Esophagus squamous epithelium (tissue), 5 donors: ENCODE measurements around the gene SLC25A47. TPM values are rescaled to one million over a fixed set of nuclear protein-coding genes. Genes with fewer than 3 reads are reported as not detected.

Experiments
- DNase-seq: peaks from one replicate; lab custom pipeline; 2025; lab: John Stamatoyannopoulos, UW
- H3K27ac ChIP-seq, 4 donors: fragments of 200-600 bp; sonication (generic); one replicate each; pipeline ENCODE4 v1.5.1; 2016 to 2019; ENCODE audit warnings: mild to moderate bottlenecking in 1 of 4
- H3K27me3 ChIP-seq, 4 donors: fragments of 200-600 bp; sonication (generic); 1 replicate in 3 of 4; 2 replicates in 1 of 4; pipeline versions ENCODE4 v1.5.1 to v1.6.0; 2017 to 2021; ENCODE audit warnings: antibody characterized with exemption in 1 of 4
- H3K36me3 ChIP-seq, 3 donors: fragments of 200-600 bp; sonication (generic); one replicate each; pipeline ENCODE4 v1.5.1; 2016 to 2019
- H3K4me1 ChIP-seq, 3 donors: fragments of 200-600 bp; sonication (generic); one replicate each; pipeline ENCODE4 v1.5.1; 2017 to 2019
- H3K4me3 ChIP-seq, 4 donors: fragments of 200-600 bp; sonication (generic); 1 replicate in 3 of 4; 2 replicates in 1 of 4; pipeline ENCODE4 v1.5.1; 2016 to 2019; ENCODE audit warnings: mild to moderate bottlenecking in 2 of 4, moderate library complexity in 1 of 4
- H3K9me3 ChIP-seq, 3 donors: fragments of 200-600 bp; sonication (generic); one replicate each; pipeline ENCODE4 v1.5.1; 2016 to 2019
- POLR2A ChIP-seq, 4 donors: fragments of 450-650 bp; IDR thresholded peaks; one replicate each; pipeline ENCODE4 v1.6.1; 2017; ENCODE audit warnings: antibody characterized with exemption in 4 of 4, mild to moderate bottlenecking in 4 of 4, moderate library complexity in 3 of 4
- WGBS, 2 donors: methylation state at CpG; one replicate each; pipeline ENCODE4 v1.1.5; 2018; 5-methylcytosine and 5-hydroxymethylcytosine counted together
- intact Hi-C: fragments of 100-400 bp; cut with DNase I; formaldehyde crosslinking; loops from one replicate; pipeline ENCODE4 v1.15.0; 2022
- total RNA-seq, 4 donors: library from RNA; depleted of rRNA; stranded (reverse); fragments of >200 nt; gene quantifications; one replicate each; pipeline ENCODE4 v1.1.0, GENCODE V29; 2016
- TF ChIP-seq, protein P1 (sequence below), 6 experiments: fragments of 450-650 bp in 4 of 6; fragments of 200-600 bp in 2 of 6; sonication (generic) in 2 of 6; IDR thresholded peaks; one replicate each; pipeline ENCODE4 v1.5.1; 2016 to 2019; ENCODE audit warnings: antibody characterized with exemption in 6 of 6, mild to moderate bottlenecking in 4 of 6, moderate library complexity in 4 of 6
- donor health status: DM: yes; HTN: yes; CAD: no.

Gene SLC25A47
- total RNA-seq, 4 donors from 2014 or later = not detected

DNA sequence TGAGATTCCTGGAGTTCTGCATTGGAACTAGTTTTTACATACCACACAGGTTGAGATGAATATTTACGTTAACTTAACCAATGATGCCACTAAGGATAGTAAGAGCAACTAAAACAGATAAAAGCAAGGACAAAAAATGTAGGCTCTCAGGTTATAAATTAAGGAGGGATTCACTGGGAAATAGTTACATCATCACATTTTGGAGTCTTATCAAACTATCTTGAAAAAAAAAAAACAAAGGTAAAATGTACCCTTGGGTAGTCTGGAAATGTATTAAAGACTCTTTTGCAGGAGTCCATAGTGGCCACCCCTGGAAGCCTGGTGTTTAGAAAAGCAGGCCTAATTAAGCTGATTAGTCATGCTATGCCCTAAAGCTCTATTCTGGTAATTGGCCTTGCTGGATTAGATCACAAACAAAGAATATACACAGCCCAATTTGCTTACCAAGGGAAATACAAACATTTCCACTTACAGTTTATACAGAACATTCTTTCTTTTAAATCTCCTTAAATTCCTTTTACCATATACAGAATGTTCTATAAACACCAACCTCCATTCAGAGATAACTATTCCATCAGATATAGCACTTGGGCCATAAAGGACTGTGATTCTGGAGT, 39.3 kb downstream of the SLC25A47 start:
- 86 to 94% methylated on average over 1 of the region's 1 CpG for WGBS, 2 donors
- no peak overlapping the region for H3K4me3 ChIP-seq
- peaks cover 0 to 13% (median 10%) of the 10 kb centered on the region in 3 donors for H3K4me1 ChIP-seq
- peaks cover 15 to 89% (median 19%) of the 10 kb centered on the region in 3 donors for H3K36me3 ChIP-seq
- no peaks in the 10 kb centered on the region for H3K9me3 ChIP-seq
- H3K27ac ChIP-seq = peak overlapping the region in 2 of 4 donors; percentile 13 to 42
- no peaks in the 10 kb centered on the region for H3K27me3 ChIP-seq
- DNase-seq = no peak
- intact Hi-C loops = no loop called here
- TF ChIP-seq, protein P1, sequence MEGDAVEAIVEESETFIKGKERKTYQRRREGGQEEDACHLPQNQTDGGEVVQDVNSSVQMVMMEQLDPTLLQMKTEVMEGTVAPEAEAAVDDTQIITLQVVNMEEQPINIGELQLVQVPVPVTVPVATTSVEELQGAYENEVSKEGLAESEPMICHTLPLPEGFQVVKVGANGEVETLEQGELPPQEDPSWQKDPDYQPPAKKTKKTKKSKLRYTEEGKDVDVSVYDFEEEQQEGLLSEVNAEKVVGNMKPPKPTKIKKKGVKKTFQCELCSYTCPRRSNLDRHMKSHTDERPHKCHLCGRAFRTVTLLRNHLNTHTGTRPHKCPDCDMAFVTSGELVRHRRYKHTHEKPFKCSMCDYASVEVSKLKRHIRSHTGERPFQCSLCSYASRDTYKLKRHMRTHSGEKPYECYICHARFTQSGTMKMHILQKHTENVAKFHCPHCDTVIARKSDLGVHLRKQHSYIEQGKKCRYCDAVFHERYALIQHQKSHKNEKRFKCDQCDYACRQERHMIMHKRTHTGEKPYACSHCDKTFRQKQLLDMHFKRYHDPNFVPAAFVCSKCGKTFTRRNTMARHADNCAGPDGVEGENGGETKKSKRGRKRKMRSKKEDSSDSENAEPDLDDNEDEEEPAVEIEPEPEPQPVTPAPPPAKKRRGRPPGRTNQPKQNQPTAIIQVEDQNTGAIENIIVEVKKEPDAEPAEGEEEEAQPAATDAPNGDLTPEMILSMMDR (IDR thresholded peaks at IDR 0.05) = no peak
- no peak for TF ChIP-seq POLR2A (IDR thresholded peaks at IDR 0.05)

DNA sequence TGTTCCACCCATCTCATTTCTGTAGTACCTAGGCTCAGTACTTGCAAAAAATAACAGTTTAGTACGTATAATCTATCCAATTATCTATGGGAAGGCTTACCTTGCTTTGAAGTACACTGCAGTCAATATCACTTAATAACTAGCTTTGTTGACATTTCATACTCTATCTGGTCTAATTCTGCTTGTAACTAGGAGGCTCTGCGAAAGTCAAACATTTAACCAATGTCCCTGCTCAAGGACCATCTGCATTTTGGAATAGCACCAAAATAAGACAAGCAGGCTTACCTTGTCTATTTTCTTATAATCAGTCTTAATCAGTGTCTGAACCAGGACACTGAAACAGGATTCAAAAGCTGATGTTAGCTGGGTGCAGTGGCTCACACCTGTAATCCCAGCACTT, 39.9 kb downstream of the SLC25A47 start:
- Histone ChIP-seq H3K27ac (peak overlapping the region in 1 of 4 donors; percentile 13), H3K4me3 (no peak overlapping the region), H3K4me1 (peaks cover 0 to 13% (median 10%) of the 10 kb centered on the region in 3 donors), H3K9me3 (no peaks in the 10 kb centered on the region), H3K27me3 (no peaks in the 10 kb centered on the region), H3K36me3 (peaks cover 15 to 89% (median 15%) of the 10 kb centered on the region in 3 donors)
- intact Hi-C loops = no loop called here
- TF ChIP-seq, protein P1 (IDR thresholded peaks at IDR 0.05) = no peak
- no peak for TF ChIP-seq POLR2A (IDR thresholded peaks at IDR 0.05)
- DNase-seq = no peak
- 46 to 76% methylated on average over 2 of the region's 2 CpGs for WGBS, 2 donors

DNA sequence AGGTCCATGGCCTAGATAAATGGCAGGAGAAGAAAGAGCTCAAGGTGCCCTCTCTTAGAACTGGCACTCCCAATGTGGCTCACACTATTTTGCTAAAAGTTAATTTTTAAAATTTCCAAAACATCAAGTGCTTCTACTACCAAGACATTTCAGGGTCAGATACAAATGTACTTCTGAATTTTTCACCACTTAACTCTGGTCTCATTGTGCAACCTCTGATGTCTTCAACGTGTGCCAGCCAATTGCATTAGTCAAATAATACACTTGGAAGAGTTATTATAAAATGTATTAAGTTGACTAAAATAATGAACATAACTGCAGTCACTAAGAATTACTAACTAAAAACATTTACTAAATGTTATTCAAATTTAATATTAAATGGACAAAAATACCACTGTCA, 41.3 kb downstream of the SLC25A47 start:
- no peaks in the 10 kb centered on the region for H3K27me3 ChIP-seq
- 53 to 58% methylated on average over 1 of the region's 1 CpG for whole genome bisulfite sequencing, 2 donors
- peak overlapping the region in 2 of 4 donors; percentile 12 to 13 for H3K27ac ChIP-seq
- no peak for DNase-seq
- H3K36me3 ChIP-seq = peaks cover 15 to 91% (median 15%) of the 10 kb centered on the region in 3 donors
- H3K4me3 ChIP-seq = no peak overlapping the region
- peaks cover 0 to 13% (median 10%) of the 10 kb centered on the region in 3 donors for H3K4me1 ChIP-seq
- TF ChIP-seq, protein P1 (IDR thresholded peaks at IDR 0.05) = no peak
- no peak for TF ChIP-seq POLR2A (IDR thresholded peaks at IDR 0.05)
- H3K9me3 ChIP-seq = no peaks in the 10 kb centered on the region
- intact Hi-C loops = no loop called here

DNA sequence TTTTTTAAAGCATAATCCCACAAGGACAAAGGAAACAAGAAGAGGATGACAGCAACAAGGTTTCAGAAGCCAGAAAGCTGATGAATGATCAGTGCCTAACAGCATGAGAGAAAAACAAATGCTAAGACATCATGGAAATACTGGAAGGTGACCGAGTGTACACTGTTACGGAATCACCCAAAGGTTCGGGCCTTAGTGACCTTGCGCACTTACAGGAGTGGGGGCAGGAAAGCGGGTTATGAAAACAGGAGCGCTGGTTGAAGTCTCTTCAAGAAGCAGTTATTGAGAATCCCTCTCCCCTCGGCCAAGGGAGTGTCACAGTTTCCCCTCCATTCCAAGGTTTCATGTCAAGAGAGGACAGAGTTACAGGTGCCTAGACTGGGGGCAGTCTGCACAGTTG, 42.6 kb downstream of the SLC25A47 start:
- Histone ChIP-seq H3K4me3 (no peak overlapping the region), H3K27me3 (no peaks in the 10 kb centered on the region), H3K27ac (no peak overlapping the region), H3K36me3 (peaks cover 10 to 78% (median 15%) of the 10 kb centered on the region in 3 donors), H3K9me3 (no peaks in the 10 kb centered on the region), H3K4me1 (peaks cover 0 to 21% (median 10%) of the 10 kb centered on the region in 3 donors)
- no peak for DNase-seq
- TF ChIP-seq POLR2A (IDR thresholded peaks at IDR 0.05) = no peak
- TF ChIP-seq, protein P1 (IDR thresholded peaks at IDR 0.05) = no peak
- WGBS, 2 donors = 90 to 94% methylated on average over 7 of the region's 7 CpGs
- intact Hi-C loops = no loop called here

DNA sequence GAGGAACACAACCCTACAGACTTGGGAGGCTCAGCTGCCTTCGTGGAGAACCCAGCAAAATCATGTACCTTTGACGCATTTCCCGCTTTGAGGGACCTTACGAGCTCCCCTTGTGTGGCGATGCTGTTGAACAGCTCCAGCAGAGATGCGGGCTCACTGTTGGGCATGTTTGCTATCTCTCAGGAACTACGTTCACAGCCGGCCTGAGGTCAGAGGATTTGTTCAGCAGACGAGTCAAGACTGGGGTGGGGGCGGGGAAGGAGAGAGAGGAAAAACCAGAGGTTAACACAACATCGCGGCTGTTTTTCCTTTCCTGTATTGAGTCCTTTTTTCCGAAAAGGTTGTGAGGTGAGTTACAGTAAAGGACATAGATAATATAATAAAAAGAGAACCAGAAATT, 45.9 kb downstream of the SLC25A47 start:
- DNase-seq = no peak
- Histone ChIP-seq H3K27me3 (no peaks in the 10 kb centered on the region), H3K9me3 (no peaks in the 10 kb centered on the region), H3K4me3 (no peak overlapping the region), H3K4me1 (peaks cover 0 to 37% (median 5%) of the 10 kb centered on the region in 3 donors), H3K36me3 (peaks cover 8 to 54% (median 10%) of the 10 kb centered on the region in 3 donors), H3K27ac (no peak overlapping the region)
- 86 to 88% methylated on average over 11 to 12 of the region's 13 CpGs for WGBS, 2 donors
- intact Hi-C loops = no loop called here
- TF ChIP-seq, protein P1 (IDR thresholded peaks at IDR 0.05) = no peak
- no peak for TF ChIP-seq POLR2A (IDR thresholded peaks at IDR 0.05)
